Natural killer cell treated with Interleukin-12 subunit alpha and Interleukin-12 subunit beta and Interleukin-15 and Interleukin-18, amount 100 ng/mL, for 72 hours (primary cell): Measurements from ENCODE around the gene ASPRV1. TPM values are rescaled to one million over a fixed set of nuclear protein-coding genes. Genes with fewer than 3 reads are reported as not detected.
A peak's percentile ranks its signal among the peaks of the same experiment; 100 is the strongest.

ENCODE experiments used
- ATAC-seq, 2 donors: fragments of 150-1000 bp; cut with Tn5 transposase in 1 of 2; sonication (Bioruptor Pico), chemical (Tn5 transposase) in 1 of 2; 2 replicates each; pipeline ENCODE4 v1.10.0; 2021
- DNase-seq: peaks from one replicate; pipeline ENCODE4 v3.0.0; 2022; ENCODE audit warnings: low spot score
- H3K27ac Mint-ChIP-seq, 2 donors: 1 replicate in 1 of 2; 2 replicates in 1 of 2; pipeline ENCODE4 v1.8.0; 2022; ENCODE audit warnings: mixed read lengths in 2 of 2, mild to moderate bottlenecking in 1 of 2, moderate library complexity in 1 of 2
- H3K27me3 Mint-ChIP-seq, 2 donors: 1 replicate in 1 of 2; 2 replicates in 1 of 2; pipeline ENCODE4 v1.8.0; 2022; ENCODE audit warnings: mixed read lengths in 2 of 2
- H3K36me3 Mint-ChIP-seq: one replicate; pipeline ENCODE4 v1.8.0; 2022; ENCODE audit warnings: mixed read lengths
- H3K4me1 Mint-ChIP-seq, 2 donors: 1 replicate in 1 of 2; 2 replicates in 1 of 2; pipeline ENCODE4 v1.8.0; 2022; ENCODE audit warnings: low read depth in 2 of 2, mixed read lengths in 2 of 2, mild to moderate bottlenecking in 1 of 2
- H3K4me3 Mint-ChIP-seq: one replicate; pipeline ENCODE4 v1.8.0; 2022; ENCODE audit warnings: mixed read lengths
- H3K9me3 Mint-ChIP-seq: 2 replicates; pipeline ENCODE4 v1.8.0; 2022; ENCODE audit warnings: mixed read lengths
- total RNA-seq, 2 donors: library from RNA; stranded (reverse); gene quantifications; one replicate each; pipeline ENCODE4 v1.2.3, GENCODE V29; 2022

The ASPRV1 gene
- total RNA-seq, 2 donors from 2014 or later, result 0.55 to 0.84 TPM

DNA sequence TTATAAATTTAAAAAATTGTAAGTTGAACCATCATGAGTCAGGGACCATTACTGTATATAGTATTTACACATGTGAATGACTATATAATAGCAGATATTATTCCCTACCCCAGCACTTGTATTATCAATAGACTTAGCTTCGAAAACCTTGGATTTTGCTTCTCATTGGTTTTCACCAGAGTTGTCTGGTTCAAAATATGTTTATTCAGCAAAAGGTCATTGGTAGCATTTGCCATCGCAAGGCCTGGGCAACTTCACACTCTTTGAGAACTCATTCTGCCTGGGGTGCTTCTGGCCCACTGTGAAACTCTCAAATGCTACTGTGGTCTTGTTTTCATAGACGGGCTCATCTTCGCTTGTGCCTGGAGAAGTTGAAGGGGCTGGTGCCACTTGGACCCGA is 26.4 kb downstream of the ASPRV1 start:
- Mint-ChIP-seq H3K36me3 (peaks cover 36% of the 10 kb centered on the region), H3K4me3 (no peak overlapping the region), H3K27me3 (no peaks in the 10 kb centered on the region), H3K4me1 (peaks cover 39 to 48% of the 10 kb centered on the region in 2 donors), H3K9me3 (no peaks in the 10 kb centered on the region), H3K27ac (no peak overlapping the region)
- ATAC-seq, result no peak
- DNase-seq, result no peak

DNA sequence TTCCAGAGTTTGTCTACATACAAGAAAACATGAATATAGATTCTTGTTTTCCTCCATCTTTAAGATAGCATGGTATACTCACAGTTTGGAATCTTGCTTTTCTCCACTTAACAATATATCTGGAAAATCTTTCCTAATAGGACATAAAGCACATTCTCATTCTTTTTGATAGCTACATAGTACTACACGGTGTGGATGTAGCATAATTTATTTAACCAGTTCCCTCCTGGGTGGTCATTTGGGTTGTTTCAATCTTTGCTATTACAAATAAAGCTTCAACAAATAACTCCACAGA is 26.9 kb downstream of the ASPRV1 start:
- Mint-ChIP-seq H3K4me3 (peak overlapping the region; percentile 62), H3K27me3 (no peaks in the 10 kb centered on the region), H3K4me1 (peaks cover 39 to 53% of the 10 kb centered on the region in 2 donors), H3K36me3 (peaks cover 36% of the 10 kb centered on the region), H3K27ac (peak overlapping the region; percentile 44 to 65), H3K9me3 (no peaks in the 10 kb centered on the region)
- ATAC-seq (no peak), DNase-seq (no peak)

GRCh38 chr2:69933839-69934613 is 27.4 kb downstream of the ASPRV1 start:
- Mint-ChIP-seq H3K27me3 (no peaks in the 10 kb centered on the region), H3K4me3 (peak overlapping the region; percentile 62), H3K9me3 (no peaks in the 10 kb centered on the region), H3K4me1 (peaks cover 42 to 54% of the 10 kb centered on the region in 2 donors), H3K27ac (peak overlapping the region; percentile 44 to 65), H3K36me3 (peaks cover 33% of the 10 kb centered on the region)
- DNase-seq, result no peak
- ATAC-seq, result peak; percentile 70 to 75

GRCh38 chr2:69933254-69933828 is 28.1 kb downstream of the ASPRV1 start:
- peaks cover 26% of the 10 kb centered on the region for H3K36me3 Mint-ChIP-seq
- ATAC-seq (no peak), DNase-seq (no peak)
- H3K27ac Mint-ChIP-seq, result peak overlapping the region; percentile 44 to 65
- no peaks in the 10 kb centered on the region for H3K27me3 Mint-ChIP-seq
- H3K4me1 Mint-ChIP-seq, result peaks cover 38 to 52% of the 10 kb centered on the region in 2 donors
- H3K9me3 Mint-ChIP-seq, result no peaks in the 10 kb centered on the region
- H3K4me3 Mint-ChIP-seq, result peak overlapping the region; percentile 62

GRCh38 chr2:69932596-69932922 is 28.9 kb downstream of the ASPRV1 start:
- H3K9me3 Mint-ChIP-seq, result no peaks in the 10 kb centered on the region
- H3K4me3 Mint-ChIP-seq, result peak overlapping the region; percentile 81
- peak overlapping the region; percentile 90 to 91 for H3K27ac Mint-ChIP-seq
- H3K36me3 Mint-ChIP-seq, result peaks cover 20% of the 10 kb centered on the region
- peaks cover 40 to 57% of the 10 kb centered on the region in 2 donors for H3K4me1 Mint-ChIP-seq
- no peaks in the 10 kb centered on the region for H3K27me3 Mint-ChIP-seq
- DNase-seq, result no peak
- ATAC-seq, result peak in 1 of 2 donors; percentile 35

GRCh38 chr2:69931832-69932595 is 29.4 kb downstream of the ASPRV1 start:
- peaks cover 44 to 61% of the 10 kb centered on the region in 2 donors for H3K4me1 Mint-ChIP-seq
- peaks cover 23% of the 10 kb centered on the region for H3K36me3 Mint-ChIP-seq
- peak overlapping the region; percentile 90 to 91 for H3K27ac Mint-ChIP-seq
- no peaks in the 10 kb centered on the region for H3K9me3 Mint-ChIP-seq
- DNase-seq (no peak), ATAC-seq (peak in 1 of 2 donors; percentile 26)
- H3K27me3 Mint-ChIP-seq, result no peaks in the 10 kb centered on the region
- H3K4me3 Mint-ChIP-seq, result peak overlapping the region; percentile 81

DNA sequence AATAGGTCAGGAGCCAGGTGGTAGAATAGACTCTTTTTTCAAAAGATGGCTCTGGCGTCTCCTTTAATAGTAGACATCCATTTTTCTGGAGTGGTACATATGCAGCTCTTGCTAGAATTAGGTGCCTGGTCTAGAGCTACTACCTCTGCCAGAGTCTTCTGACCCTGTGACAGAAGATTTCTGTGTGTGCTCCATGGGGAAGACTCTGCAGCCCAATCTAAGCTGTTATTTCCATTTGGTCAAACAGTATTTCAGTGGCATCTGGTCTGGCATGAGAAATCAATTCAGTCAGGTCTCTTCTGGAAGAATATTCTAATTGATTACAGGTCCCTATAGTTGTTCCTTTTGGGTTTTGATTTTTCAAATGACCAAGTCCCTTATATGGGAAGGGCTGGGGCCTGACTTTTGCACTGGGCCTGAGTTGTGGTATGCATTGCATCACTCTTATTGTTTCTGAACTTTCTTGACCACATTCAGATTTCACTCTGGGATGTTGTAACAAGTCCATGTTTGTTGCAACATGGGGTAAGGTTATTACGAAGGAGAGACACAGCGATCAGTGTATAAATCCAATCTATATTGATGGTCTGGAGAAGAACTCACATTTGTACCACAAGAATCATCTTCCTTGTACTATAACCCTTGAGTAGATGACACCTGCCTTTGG is 34.4 kb downstream of the ASPRV1 start:
- Mint-ChIP-seq H3K36me3 (peaks cover 30% of the 10 kb centered on the region), H3K9me3 (no peaks in the 10 kb centered on the region), H3K4me1 (peaks cover 35 to 60% of the 10 kb centered on the region in 2 donors), H3K4me3 (peak overlapping the region; percentile 69), H3K27me3 (no peaks in the 10 kb centered on the region), H3K27ac (peak overlapping the region; percentile 70 to 92)
- ATAC-seq (peak; percentile 83 to 93), DNase-seq (peak; percentile 72)

- Mint-ChIP-seq H3K27ac (peak overlapping the region; percentile 12 to 41), H3K27me3 (no peaks in the 10 kb centered on the region), H3K4me3 (no peak overlapping the region), H3K36me3 (peaks cover 38% of the 10 kb centered on the region), H3K9me3 (no peaks in the 10 kb centered on the region), H3K4me1 (peaks cover 24 to 45% of the 10 kb centered on the region in 2 donors)
- no peak for DNase-seq
- no peak for ATAC-seq
Measured at GRCh38 chr2:69923116-69923515, 38.3 kb downstream of the ASPRV1 start.

DNA sequence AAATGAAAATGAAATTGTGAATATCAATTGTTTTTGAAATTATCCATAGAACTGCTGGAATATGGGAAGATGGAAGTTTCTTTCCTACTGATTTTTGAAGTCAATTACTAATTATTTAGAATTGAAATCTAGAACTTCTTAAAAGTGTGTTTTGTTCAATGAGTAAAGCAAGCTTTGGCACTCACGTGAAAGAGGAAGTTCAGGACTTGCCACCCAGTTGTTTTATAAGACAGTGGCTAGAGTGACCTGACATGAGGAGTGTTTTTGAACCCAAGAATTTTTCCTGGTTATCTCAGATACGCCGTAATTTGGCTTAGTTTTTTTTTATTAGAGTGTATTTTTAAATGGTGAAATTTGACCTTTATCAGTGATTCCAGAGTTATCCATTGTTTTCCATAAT is 43.0 kb downstream of the ASPRV1 start:
- Mint-ChIP-seq H3K9me3 (no peaks in the 10 kb centered on the region), H3K4me3 (peak overlapping the region; percentile 81), H3K27me3 (no peaks in the 10 kb centered on the region), H3K4me1 (peaks cover 24 to 36% of the 10 kb centered on the region in 2 donors), H3K36me3 (peaks cover 34% of the 10 kb centered on the region), H3K27ac (peak overlapping the region; percentile 58 to 65)
- no peak for ATAC-seq
- no peak for DNase-seq

- Mint-ChIP-seq H3K9me3 (no peaks in the 10 kb centered on the region), H3K4me3 (peak overlapping the region; percentile 81), H3K36me3 (peaks cover 29% of the 10 kb centered on the region), H3K4me1 (peaks cover 25 to 34% of the 10 kb centered on the region in 2 donors), H3K27ac (peak overlapping the region; percentile 58 to 65), H3K27me3 (no peaks in the 10 kb centered on the region)
- ATAC-seq (no peak), DNase-seq (no peak)
Measured at GRCh38 chr2:69917852-69918251, 43.6 kb downstream of the ASPRV1 start.

DNA sequence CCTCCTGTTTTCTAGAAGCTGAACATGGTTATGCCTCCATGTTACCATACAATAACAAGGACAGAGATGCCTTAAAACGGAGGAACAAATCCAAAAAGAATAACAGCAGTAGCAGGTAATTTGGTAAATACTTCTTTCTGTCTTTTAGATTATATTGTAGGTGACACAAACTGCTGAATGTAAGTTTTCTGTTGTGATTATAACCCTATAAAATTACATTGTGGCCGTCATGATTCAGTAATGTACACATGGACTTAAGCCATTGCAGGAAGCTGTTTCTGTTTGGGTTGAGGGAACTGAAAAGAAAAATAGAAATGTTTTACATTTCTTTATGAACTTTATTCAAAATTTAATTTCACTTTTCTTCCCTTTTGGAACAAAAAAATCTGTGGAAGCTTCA is 45.3 kb downstream of the ASPRV1 start:
- Mint-ChIP-seq H3K27ac (peak overlapping the region; percentile 77 to 81), H3K4me1 (peaks cover 26 to 41% of the 10 kb centered on the region in 2 donors), H3K9me3 (no peaks in the 10 kb centered on the region), H3K27me3 (no peaks in the 10 kb centered on the region), H3K4me3 (peak overlapping the region; percentile 81), H3K36me3 (peaks cover 23% of the 10 kb centered on the region)
- DNase-seq (no peak), ATAC-seq (no peak)

DNA sequence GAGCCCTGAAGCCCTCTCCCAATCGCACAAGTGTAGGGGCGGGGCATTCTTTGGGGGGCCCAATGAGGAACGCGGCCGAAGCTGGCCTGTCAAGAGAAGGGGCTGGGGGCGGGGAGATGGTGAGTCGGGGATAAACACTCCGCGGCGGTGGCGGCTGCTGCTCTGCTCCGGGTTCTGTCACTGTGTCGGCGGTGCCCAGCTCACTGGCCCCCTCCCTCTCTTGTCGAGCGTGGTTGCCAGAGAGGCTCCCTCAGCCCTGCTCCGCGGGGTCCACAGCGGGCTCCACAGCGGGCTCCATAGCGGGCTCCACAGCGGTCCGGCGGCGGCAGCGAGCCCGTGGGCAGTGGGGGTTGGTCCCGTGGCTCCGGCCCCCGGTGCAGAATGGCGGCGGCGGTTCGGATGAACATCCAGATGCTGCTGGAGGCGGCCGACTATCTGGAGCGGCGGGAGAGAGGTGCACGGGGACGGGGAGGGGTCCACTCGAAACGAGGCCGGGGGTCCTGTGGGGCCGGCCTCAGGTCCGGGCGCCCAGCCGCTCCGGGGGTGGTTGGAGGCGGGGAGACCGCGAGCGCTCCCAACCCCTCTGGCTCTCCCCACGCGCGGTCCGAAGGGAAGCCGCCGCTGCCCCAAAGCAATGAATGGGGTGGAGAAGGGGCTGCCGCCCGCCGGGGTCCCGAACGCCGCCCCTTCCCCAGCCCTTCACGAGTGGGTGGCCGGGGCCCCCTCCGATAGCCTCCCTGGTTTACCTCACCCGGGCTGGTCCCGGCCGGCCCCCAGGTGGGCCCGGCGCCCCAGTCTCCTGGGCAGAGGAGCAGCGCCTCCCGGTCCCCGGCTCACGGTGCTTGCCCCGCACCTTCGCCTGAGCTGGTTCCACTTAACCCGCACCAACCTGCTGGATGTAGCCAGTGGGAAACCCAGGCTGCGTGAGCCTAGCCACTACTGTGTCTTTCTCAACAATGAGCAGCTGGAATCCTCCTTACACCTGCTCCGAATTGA is 46.2 kb downstream of the ASPRV1 start, which contains the start of gene MXD1:
TSS of gene MXD1 (plus strand) at position 160 of the 996 bp plus-strand sequence. CDS start at position 382, 222 bp downstream.
- DNase-seq (peak; percentile 65), ATAC-seq (no peak)
- no peaks in the 10 kb centered on the region for H3K9me3 Mint-ChIP-seq
- peak within 1 kb of the TSS; percentile 81 for H3K4me3 Mint-ChIP-seq
- H3K27ac Mint-ChIP-seq, result peak within 1 kb of the TSS; percentile 77 to 81
- no peaks in the 10 kb centered on the region for H3K27me3 Mint-ChIP-seq
- H3K36me3 Mint-ChIP-seq, result peaks cover 18% of the 10 kb centered on the region
- peaks cover 23 to 36% of the 10 kb centered on the region in 2 donors for H3K4me1 Mint-ChIP-seq
